Transverse colon (tissue), 4 donors: ENCODE results near the gene KLB.

Source experiments
- CTCF ChIP-seq, 5 experiments: fragments of 200-600 bp in 3 of 5; fragments of 450-650 bp in 2 of 5; sonication (generic) in 3 of 5; IDR thresholded peaks; 1 replicate in 2 of 5; 2 replicates in 3 of 5; pipeline ENCODE4 v1.5.1; 2016 to 2017; ENCODE audit warnings: antibody characterized with exemption in 5 of 5, inconsistent platforms in 3 of 5, mild to moderate bottlenecking in 2 of 5, moderate library complexity in 1 of 5
- EP300 ChIP-seq: sonication (generic); formaldehyde crosslinking; IDR thresholded peaks from one replicate; pipeline ENCODE4 v1.6.1; 2017; ENCODE audit warnings: antibody characterized with exemption, low read depth
- POLR2A ChIP-seq: fragments of 450-650 bp; IDR thresholded peaks from one replicate; pipeline ENCODE4 v1.6.1; 2016; ENCODE audit warnings: antibody characterized with exemption, mild to moderate bottlenecking, moderate library complexity
- POLR2AphosphoS5 ChIP-seq, 3 donors: sonication (generic); formaldehyde crosslinking; IDR thresholded peaks; one replicate each; pipeline ENCODE4 v1.6.1; 2016; ENCODE audit warnings: antibody characterized with exemption in 3 of 3

GRCh38 chr4:39441593-39441992 lies 34.9 kb downstream of the KLB start:
- no peak for TF ChIP-seq POLR2A
- no peak for TF ChIP-seq CTCF (IDR thresholded peaks at IDR 0.05)
- TF ChIP-seq EP300 = no peak
- no peak for TF ChIP-seq POLR2AphosphoS5 (IDR thresholded peaks at IDR 0.05)
